HG03571 (cell line): ENCODE results near the gene ZBTB25.
A peak's percentile ranks its signal among the peaks of the same experiment; 100 is the strongest.
"Not testable (repeated sequence)": the region's sequence is repeated elsewhere in the genome, so short reads cannot be mapped to it uniquely, and the experiment has no call there.

ENCODE experiments used
- ATAC-seq: cut with Tn5 transposase; IDR thresholded peaks from one replicate; pipeline ENCODE4 v1.9.1; 2021; ENCODE audit not compliant: unreplicated experiment

Gene ZBTB25

DNA sequence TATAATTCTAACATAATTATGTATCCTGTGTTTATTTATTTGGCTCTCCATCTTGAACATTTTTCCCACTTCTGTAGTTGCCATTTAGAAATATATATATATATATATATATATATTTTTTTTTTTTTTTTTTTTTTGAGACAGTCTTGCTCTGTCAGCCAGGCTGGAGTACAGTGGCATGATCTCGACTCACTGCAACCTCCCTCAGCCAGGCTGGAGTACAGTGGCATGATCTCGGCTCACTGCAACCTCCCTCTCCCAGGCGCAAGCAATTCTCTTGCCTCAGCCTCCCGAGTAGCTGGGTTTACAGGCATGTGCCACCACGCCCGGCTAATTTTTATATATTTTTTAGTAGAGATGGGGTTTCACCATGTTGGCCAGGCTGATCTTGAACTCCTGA lies 14.0 kb upstream of the ZBTB25 start:
- ATAC-seq, result not testable (repeated sequence)

DNA sequence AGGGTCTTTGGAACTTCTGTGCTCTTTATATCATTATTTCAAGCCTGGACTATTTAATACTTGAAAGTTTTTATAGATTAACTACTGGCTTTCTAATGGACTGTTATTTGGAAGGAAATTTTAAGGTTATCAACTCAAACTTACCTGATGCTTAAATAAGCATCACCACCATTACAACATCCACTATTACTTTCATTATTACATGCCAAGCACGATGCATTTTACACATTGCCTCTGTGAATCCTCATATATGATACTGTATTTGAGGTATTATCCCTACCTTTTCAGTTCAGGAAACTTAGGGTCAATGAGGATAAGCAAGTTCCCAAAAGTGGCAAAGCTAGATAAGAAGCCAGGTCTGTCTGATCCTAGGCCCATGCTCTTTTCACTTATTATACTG lies 13.3 kb upstream of the ZBTB25 start:
- no peak for ATAC-seq

DNA sequence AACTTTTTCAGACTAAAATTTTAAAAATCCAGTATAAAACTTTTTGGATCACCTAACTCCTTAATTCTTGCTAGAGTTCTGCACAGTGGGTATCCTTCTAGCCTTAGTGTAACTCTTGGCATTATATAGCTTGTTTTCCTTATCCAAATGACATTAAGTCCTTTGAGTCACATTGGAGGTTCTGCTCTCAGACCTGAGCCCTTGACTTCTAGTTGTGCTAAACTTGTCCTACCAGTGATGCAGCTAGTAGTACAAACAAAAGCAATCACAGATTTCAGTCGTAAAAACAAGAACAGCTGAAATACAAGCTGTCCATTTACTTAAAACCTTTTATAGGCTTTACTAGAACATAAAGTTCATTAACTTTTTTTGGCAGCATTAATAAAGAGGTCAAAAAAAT lies 11.4 kb upstream of the ZBTB25 start:
- no peak for ATAC-seq

DNA sequence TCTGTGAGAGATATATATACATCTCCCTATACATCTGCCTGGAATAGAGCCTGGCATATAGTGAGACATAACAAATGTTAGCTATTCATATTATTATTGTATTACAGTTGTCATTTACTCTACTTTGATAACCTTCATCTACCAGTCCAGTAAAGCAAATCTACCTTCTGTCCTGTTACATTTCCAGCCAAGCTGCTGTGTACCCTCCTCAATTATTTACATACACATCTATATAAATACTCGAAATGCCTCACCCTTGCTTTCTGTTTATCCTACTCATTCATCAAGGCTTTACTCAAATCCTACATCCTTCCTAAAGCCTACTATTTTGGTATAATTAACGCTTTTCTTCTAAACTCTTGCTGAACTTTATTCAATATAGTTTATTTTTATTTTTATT lies 9.6 kb upstream of the ZBTB25 start:
- no peak for ATAC-seq

DNA sequence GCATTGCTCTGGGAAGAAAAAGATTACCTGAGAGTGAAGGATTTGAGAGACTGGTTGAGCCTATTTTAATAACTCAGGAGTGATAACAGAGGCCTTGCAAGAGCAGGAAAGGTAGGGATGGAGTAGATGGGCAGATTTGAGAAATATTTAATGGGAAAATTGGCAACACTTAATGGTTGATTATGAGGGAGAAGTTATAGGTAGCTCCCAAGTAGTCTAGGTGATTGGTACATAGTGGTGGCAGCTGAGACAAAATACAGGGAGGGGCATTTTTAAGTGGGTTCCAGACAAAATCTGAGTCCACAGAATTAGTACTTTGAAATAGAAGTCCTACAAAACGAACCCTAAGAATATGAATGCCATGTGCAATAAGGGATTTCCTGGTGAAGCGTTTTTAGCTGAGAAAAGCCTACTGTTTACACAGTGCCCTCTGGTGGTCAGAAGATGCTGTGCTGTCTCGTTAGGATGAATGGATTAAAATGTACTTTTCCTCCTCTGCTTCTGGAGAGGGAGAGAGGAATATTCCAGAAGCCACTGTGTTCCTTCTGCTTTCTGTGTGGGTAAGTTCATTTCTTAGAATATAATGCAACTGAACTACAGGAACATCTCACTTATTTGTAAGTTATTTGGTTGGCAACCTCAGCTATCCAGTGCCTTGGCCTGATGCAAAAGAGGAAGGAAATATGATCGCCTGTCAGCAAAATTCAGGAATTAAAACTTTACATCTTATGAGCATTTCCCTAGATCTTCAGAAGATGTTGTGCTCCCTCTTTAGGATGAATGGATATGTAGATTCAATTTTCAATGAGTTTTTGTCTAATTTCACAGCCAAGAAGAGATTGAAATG lies 7.4 kb upstream of the ZBTB25 start:
- ATAC-seq, result no peak

DNA sequence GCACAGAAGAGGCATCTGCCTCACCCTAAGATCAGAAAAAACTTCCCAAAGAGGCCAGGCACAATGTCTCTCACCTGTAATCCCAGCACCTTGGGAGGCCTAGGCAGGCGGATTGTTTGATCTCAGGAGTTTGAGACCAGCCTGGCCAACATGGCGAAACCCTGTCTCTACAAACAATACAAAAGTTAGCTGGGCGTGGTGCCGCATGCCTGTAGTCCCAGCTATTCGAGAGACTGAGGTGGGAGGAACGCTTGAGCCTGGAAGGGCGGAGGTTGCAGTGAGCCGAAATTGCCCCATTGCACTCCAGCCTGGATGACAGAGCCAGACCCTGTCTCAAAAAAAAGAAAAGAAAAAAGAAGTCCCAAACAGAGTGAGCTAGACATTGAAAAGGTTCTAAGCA lies 5.4 kb upstream of the ZBTB25 start:
- no peak for ATAC-seq

DNA sequence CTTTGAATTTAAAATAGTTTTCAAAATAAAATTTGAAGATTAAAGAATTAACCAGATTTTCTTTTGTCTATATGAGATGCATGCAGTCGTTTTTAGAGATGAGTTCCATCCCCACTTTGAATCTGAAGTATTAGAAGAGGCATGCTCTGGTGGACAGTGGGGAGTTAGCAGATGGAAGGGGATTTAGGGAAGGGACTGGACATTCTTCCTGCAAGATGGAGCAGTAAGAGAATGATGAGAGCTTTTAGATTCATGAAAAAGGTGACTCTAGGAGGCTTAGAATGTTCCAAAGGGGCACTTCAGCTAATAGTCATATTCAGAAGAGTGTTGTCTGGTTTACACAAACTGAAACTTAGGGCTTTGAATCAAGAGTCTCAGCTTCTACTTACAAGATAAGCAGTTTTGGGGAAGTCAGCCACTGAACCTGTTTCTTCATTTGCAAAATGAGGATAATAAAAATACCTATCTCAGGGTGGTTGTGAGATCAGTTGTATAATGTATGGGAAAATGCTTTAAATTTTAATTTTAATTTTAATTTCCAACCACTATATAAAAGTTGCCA lies 4.7 kb upstream of the ZBTB25 start:
- no peak for ATAC-seq

DNA sequence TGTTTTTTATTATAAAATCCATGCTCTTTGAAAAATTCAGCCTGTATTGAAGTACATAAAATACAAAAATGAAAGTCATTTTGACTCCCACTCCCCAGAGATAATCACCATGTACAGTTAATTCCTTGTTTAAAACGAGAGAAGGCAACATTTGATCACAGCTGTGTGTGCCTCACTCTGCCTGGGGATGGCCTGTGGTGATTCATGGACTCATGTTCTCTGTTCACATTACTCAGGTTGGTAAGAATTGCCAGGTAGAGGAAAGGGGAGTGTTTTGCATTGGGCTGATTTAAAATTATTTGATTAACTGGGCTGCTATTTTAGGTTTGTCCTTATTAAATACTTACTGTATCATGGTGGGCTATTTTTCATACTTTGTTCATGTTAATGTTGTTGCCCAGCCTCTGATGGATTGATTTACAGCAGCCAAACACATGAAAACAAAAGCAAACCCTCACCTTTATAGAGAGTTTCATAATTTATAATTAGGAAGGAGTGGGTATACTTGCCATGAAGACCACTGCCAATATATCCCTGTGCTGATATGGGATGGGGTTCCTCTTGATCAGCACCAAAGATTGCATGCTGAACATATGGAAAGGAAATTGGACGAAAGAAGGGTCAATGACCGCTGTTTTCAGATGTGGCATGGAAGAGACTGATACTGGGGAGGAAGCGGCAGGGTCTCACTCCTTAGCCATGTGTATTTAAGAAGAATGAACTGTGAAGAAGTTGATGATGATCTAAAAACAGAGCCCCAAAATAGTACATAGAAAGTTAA lies 3.9 kb upstream of the ZBTB25 start:
- no peak for ATAC-seq

DNA sequence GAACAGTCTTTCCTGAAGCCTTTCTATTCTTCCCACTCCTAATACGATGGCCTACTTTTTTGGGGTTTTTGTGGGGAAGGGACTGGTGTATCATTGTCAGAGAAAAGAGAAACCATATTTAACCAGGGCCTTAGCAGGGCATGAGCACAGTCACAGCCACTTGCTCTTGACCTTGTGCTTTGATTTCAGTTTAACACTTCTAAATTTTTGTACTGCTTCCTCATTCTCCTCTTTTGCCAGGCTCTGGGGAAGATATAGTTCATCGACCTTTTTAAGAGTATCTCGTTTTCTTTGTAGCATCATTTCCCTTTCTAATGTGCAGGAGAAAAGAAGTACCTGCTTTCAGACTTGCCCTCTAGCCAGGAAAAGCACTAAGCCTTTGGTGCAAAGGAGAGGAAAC lies 3.1 kb upstream of the ZBTB25 start:
- ATAC-seq, result no peak

DNA sequence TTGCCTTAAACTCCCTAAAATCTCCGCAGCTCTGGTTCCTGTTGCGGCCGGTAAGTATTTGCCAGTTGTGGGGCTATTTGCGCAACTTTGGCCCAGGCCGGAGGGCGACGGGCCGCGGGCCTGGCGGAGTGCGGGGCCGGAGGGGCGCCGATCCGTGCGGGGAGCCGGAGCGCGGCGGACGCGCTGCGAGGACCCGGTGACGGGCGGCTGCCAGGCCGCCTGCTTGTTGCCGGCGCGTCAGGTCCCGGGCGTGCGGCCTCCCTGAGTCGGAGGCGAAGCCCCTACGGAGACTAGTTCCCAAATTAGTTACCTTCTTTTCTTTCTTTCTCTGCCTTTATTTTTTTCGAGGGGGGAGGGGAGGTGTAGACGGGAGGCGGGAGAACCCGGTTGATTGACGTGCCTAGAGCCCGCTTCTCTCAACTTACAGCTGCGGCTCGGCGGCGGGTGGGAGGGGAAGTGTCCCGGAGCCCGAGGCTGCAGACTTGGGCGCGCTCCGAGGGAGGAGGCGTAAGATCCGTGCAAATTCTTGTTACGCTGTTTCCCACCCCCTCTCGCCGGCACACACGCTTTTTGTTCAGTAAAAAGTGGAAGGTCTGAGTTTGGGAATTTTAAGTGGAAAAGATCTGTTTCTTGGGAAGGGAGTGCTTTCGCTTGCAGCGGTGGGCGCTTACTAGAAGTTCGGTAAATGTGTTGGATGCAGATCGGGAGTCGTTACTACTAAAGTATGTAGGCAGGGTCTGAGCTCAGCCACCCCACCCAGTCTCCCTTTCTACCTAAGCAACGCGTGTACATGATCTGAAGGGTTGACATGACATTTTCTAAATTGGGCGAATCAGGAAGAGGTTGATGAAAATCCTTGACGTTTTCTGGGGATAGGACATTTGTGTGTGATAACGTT lies 1.5 kb upstream of the ZBTB25 start:
- ATAC-seq, result peak; percentile 20

DNA sequence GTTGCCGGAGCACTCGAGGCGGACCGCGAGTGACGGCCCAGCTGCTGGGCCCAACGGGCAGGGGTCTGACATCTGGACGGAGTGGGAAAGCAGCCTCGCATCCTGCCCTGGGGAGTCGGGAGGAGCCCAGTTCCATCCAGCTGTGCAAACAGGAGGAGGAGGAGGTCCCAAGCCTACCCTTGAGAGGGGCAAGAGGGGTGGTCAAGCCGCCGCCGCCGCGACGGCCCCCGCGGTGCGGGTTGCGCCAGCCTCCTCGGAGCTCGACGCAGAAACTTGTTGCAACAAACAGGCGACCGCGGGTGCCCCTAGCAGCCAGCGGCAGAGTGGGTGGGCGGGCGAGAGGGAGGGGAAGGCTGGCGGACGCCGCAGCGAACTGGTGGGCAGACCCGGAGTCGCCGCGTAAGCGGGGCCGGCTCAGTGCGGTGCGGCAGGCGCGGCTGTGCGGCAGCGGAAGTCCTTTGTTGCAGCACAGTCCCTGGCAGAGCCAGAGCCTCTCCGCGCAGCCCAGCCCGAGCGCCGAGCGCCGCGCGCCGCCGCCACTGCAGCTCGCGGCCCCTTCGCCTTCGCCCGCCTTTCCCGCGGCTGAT lies 765 bp upstream of the ZBTB25 start, which contains the start of gene ZBTB1:
Gene ZBTB1, plus strand, starts transcription at position 461 of the 587 bp plus-strand sequence. CDS start 16,735 bp downstream, outside the sequence.
- peak; percentile 27 for ATAC-seq

DNA sequence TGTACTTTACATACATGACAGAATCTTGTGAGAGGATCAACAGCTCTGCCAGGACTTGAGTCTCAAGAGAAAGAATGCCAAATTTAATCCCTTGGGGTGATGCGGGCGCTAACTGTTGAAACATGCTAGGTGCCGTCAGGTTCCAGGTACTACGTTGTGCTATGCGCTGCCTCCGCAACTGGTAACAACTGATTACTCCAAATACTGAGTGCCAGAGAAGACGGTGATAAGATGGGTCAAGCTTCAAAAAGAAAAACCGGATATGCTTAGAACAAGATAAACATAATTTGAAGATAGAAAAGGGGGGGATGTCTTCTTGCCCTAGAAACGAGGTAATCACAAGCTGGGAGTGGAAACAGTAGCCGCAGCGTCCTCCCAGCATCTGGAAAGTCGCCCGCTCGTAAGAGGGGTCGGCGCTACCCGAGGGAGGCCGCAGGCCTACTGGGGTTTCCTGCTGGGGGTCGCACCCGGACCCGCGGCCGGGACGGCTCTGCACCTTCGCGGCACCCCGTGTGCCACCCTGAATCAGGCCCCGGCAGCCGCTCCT lies 678 bp downstream of the ZBTB25 start:
- ATAC-seq, result no peak

DNA sequence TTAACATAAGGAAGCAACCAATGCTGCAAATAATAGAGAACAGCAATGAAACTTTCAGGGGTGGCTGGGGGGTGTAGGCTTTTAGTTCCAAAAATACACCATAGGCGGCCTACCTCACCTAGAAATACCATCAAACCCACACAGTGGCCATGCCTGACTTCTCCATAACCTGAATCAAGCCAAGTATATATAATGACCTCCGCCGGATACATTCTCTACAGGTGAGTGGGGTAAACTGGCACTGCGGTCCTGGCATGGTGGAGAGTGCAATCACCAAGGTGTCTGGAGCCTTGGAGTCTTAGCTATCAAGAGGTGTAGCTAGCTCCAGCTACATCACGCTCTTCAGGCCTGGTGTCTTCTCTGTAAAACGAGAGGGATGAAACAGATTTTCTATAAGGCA lies 1.2 kb downstream of the ZBTB25 start:
- ATAC-seq, result no peak

DNA sequence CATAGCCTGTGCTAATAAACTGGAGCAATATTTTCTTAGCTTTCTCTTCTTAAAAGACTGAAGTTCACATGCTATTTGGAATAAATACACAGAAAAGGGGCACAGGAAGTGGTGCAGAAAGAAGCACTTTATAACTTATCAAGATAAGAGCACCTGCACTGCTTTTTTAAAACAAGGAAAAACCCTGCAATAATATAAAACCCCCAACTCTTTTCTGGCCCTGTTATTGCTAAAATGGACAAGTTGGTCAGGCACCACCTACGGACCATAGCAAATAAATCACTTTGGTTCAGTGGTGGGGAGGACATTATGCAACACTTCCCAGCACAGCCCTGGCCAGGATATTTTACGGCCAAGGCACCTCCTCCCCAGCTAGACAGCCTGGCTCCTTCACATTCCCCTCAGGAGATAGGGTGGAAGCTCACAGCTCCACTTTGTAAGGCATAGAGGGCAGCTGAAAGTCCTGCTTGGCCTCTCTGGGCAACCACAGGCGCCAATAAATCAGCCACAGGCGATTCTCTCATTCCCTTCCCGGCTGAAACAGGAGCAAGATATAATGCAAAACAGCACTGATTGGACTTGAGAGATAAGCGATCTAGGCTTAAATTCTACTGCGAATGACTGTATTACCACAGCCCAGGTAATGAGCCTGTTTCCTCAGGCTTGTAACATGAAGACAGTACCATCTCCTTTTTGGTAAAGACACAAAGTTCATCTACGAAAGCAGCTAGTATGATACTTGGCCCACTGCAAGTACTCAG lies 2.0 kb downstream of the ZBTB25 start:
- ATAC-seq, result no peak

DNA sequence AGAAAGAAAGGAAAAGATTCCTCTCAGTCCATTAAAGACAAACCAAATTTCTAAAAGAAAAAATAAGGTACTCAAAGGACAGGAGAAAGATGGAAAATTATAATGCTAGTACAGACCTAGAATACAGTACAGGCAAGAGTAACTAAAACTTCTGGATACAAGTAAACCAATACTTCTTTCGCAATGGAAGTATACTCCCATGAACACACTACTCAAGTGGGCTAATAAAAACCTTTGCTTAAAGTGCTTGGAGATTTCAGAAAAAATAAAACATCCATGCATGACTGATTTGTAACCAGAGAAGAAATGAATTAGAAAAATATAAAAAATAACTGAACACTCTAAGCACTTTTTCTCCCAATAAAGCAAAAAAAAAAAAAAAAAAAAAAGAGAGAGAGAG lies 3.5 kb downstream of the ZBTB25 start:
- no peak for ATAC-seq

DNA sequence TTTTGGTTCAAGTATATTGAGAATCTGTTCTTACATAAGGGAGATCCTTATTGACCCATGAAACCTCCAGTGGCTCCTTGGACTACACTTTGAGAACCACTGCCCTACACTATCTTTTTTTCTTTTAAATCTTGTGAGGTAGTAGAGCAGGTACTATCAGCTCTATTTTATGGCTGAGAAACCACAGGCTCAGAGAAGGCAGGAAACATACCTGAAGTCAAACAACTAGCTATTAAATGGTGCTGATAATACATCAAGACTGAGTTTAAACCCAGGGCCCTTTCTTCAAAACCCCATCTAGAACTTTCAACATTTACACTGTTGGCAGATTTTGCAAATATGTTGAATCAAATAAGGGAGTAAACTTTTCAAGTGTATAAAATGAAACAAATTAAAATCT lies 6.9 kb downstream of the ZBTB25 start:
- ATAC-seq, result no peak

DNA sequence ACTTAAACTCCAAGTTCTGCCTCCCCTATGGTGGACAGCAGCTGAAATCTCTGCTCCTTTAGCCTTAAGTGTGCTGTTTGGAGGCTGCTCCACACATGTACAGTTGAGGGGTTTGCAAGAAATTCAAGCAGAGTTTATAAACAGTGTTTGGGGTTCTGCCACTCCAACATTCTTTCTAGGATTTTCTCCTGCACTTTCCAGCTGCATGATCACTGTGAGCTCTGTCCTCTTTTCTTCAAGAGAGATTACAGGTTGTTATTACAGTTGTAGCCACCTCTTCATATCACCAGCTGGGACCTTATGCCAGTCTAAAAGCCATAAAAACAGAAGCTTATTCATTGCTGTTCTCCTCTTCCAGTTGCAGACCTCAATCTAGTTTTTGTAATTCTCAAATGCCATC lies 8.4 kb downstream of the ZBTB25 start:
- no peak for ATAC-seq

DNA sequence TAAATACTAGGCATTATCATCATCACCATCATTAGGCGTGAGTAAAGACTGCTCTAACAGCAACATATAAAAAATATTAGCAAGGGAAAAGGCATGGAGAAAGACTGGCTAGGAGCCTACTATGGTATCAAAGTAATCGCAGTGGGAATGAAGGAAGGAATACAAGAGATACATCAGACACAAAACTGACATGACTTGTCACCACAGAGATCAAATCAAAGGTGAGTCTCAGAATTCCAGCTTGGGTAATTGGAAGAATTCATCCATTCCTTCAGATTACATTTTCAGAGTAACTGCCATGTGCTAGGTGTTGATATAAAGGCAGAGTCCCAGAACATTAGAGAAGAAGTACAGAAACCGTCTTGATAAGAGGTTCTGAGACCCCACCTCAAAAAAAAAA lies 10.2 kb downstream of the ZBTB25 start:
- no peak for ATAC-seq

DNA sequence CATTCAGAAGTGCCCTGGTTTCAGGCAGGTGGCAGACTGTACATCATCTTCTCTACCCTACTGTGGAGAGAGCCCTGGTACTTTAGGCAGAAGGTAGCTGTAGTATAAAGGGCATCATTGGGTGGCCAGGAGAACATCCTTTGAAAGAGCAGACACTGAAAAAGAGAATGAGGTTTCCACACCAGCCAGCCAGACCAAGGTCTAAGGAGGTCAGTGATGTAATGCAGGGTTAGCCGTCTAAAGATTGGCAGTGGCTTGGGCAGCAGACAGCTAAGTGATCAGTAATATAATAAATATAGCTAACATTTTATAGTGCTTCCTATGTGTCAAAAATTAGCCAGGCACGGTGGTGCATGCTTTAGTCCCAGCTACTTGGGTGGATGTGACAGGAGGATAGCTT lies 12.0 kb downstream of the ZBTB25 start:
- no peak for ATAC-seq
